Loucy (cell line): Measurements from ENCODE around the gene SRSF4.

ENCODE experiments used
- H2AFZ ChIP-seq: fragments of 200-600 bp; sonication (generic); 2 replicates; pipeline ENCODE4 v1.6.0; 2016; ENCODE audit warnings: antibody characterized with exemption, mild to moderate bottlenecking, low read length, moderate library complexity
- H3F3A ChIP-seq: fragments of 200-600 bp; 2 replicates; pipeline ENCODE4 v1.6.0; 2016; ENCODE audit warnings: antibody characterized with exemption, low read depth, mild to moderate bottlenecking
- H3K27me3 ChIP-seq: fragments of 200-600 bp; sonication (generic); 2 replicates; pipeline ENCODE4 v1.6.1; 2014; ENCODE audit warnings: low read length, mild to moderate bottlenecking; ENCODE audit not compliant: insufficient read depth, poor library complexity, severe bottlenecking
- H3K36me3 ChIP-seq: fragments of 200-600 bp; sonication (generic); 2 replicates; pipeline ENCODE4 v1.6.1; 2016; ENCODE audit warnings: low read length; ENCODE audit not compliant: insufficient read depth
- H3K4me1 ChIP-seq: fragments of 200-600 bp; sonication (generic); 2 replicates; pipeline ENCODE4 v1.5.1; 2014; ENCODE audit warnings: low read length, mild to moderate bottlenecking; ENCODE audit not compliant: insufficient read depth, poor library complexity, severe bottlenecking
- H3K4me2 ChIP-seq: fragments of 200-600 bp; sonication (generic); 2 replicates; pipeline ENCODE4 v1.6.0; 2014; ENCODE audit warnings: antibody characterized with exemption, low read length, low read depth, mild to moderate bottlenecking; ENCODE audit not compliant: poor library complexity, severe bottlenecking
- H3K4me3 ChIP-seq: fragments of 200-600 bp; sonication (generic); 2 replicates; pipeline ENCODE4 v1.5.1; 2014; ENCODE audit warnings: low read length, mild to moderate bottlenecking, mixed read lengths; ENCODE audit not compliant: poor library complexity, severe bottlenecking
- H3K79me2 ChIP-seq: fragments of 200-600 bp; sonication (generic); 2 replicates; pipeline ENCODE4 v1.6.1; 2014; ENCODE audit warnings: low read length; ENCODE audit not compliant: insufficient read depth
- H3K9ac ChIP-seq: fragments of 200-600 bp; sonication (generic); 2 replicates; pipeline ENCODE4 v1.6.0; 2014; ENCODE audit warnings: mild to moderate bottlenecking, low read depth, low read length, moderate library complexity; ENCODE audit not compliant: poor library complexity, severe bottlenecking
- H3K9me2 ChIP-seq: fragments of 200-600 bp; sonication (generic); replicated peaks from 2 replicates; pipeline ENCODE4 v1.6.1; 2016; ENCODE audit warnings: low read depth, low read length, mixed read lengths
- H3K9me3 ChIP-seq: fragments of 200-600 bp; sonication (generic); 2 replicates; pipeline ENCODE4 v1.6.1; 2014; ENCODE audit warnings: mild to moderate bottlenecking, antibody characterized with exemption, low read length, low read depth; ENCODE audit not compliant: insufficient read depth
- H4K20me1 ChIP-seq: fragments of 200-600 bp; sonication (generic); 2 replicates; pipeline ENCODE4 v1.6.0; 2014; ENCODE audit warnings: antibody characterized with exemption, low read length, mild to moderate bottlenecking; ENCODE audit not compliant: insufficient read depth, poor library complexity, severe bottlenecking
- EZH2phosphoT487 ChIP-seq: fragments of 200-600 bp; IDR thresholded peaks from 2 replicates; pipeline ENCODE4 v1.6.1; 2018; ENCODE audit warnings: antibody characterized with exemption, mild to moderate bottlenecking, moderate library complexity, borderline replicate concordance
- TF ChIP-seq, protein P1 (sequence below): fragments of 200-600 bp; sonication (generic); conservative IDR thresholded peaks from 2 replicates; pipeline ENCODE4 v1.5.1; 2014; ENCODE audit warnings: mild to moderate bottlenecking, antibody characterized with exemption, low read length

The SRSF4 gene

DNA sequence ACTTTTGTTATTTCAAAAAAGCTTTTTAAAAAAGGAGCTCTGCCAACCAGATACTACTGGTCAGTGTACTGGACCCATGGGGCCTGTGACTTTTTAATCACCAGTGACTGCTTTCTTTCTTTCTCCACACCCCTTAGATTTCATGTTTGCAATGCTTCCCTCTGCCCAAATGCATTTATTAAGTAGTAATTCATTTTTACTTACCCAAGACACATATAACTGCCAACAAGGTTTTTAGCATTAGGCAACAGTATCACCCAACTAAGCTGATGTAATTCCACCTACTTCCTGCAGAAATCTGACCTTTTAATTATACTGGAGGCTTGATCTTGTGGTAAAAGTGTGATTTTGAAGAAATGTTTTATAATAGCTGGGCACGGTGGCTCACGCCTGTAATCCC is 36.5 kb upstream of the SRSF4 start:
- TF ChIP-seq, protein P1, sequence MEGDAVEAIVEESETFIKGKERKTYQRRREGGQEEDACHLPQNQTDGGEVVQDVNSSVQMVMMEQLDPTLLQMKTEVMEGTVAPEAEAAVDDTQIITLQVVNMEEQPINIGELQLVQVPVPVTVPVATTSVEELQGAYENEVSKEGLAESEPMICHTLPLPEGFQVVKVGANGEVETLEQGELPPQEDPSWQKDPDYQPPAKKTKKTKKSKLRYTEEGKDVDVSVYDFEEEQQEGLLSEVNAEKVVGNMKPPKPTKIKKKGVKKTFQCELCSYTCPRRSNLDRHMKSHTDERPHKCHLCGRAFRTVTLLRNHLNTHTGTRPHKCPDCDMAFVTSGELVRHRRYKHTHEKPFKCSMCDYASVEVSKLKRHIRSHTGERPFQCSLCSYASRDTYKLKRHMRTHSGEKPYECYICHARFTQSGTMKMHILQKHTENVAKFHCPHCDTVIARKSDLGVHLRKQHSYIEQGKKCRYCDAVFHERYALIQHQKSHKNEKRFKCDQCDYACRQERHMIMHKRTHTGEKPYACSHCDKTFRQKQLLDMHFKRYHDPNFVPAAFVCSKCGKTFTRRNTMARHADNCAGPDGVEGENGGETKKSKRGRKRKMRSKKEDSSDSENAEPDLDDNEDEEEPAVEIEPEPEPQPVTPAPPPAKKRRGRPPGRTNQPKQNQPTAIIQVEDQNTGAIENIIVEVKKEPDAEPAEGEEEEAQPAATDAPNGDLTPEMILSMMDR: no peak
- TF ChIP-seq EZH2phosphoT487: no peak
- Histone ChIP-seq H3K9ac (no peak overlapping the region), H3K36me3 (no peaks in the 10 kb centered on the region)

DNA sequence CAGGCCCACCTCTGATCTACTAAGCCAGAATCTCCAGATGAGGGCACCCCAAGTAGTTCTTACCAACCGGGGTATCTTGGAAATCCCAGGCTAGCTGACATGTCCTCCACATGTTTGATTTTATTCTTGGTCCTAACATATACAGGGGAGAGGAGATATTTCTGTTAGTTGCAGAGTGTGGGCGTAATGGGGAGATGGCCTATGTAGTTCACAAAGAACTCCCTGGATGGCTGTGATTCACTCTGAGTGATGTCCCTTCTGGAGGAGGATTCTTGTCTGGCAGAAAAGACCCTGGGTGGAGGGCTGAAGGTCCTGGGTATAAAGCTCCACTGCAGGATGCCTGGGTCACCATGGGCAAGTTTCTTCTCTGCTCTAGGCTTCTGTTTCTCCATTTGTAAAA is 35.9 kb upstream of the SRSF4 start:
- no peak overlapping the region for H3K4me3 ChIP-seq
- no peak overlapping the region for H3K9ac ChIP-seq
- no peak for TF ChIP-seq EZH2phosphoT487
- TF ChIP-seq, protein P1: no peak
- no peaks in the 10 kb centered on the region for H3F3A ChIP-seq
- no peaks in the 10 kb centered on the region for H3K79me2 ChIP-seq
- H3K27me3 ChIP-seq: no peaks in the 10 kb centered on the region
- H3K4me2 ChIP-seq: no peak overlapping the region
- no peaks in the 10 kb centered on the region for H3K9me3 ChIP-seq
- H2AFZ ChIP-seq: no peak overlapping the region
- no peaks in the 10 kb centered on the region for H4K20me1 ChIP-seq
- H3K36me3 ChIP-seq: no peaks in the 10 kb centered on the region
- no peaks in the 10 kb centered on the region for H3K9me2 ChIP-seq
- no peaks in the 10 kb centered on the region for H3K4me1 ChIP-seq

More for the DNA sequence above, 36.5 kb upstream of the SRSF4 start:
- no peaks in the 10 kb centered on the region for H3K9me2 ChIP-seq
- H3K9me3 ChIP-seq: no peaks in the 10 kb centered on the region
- no peak overlapping the region for H3K4me3 ChIP-seq
- H3K79me2 ChIP-seq: no peaks in the 10 kb centered on the region
- H2AFZ ChIP-seq: no peak overlapping the region
- no peak overlapping the region for H3K4me2 ChIP-seq
- no peaks in the 10 kb centered on the region for H3F3A ChIP-seq
- H3K27me3 ChIP-seq: no peaks in the 10 kb centered on the region
- no peaks in the 10 kb centered on the region for H3K4me1 ChIP-seq
- no peaks in the 10 kb centered on the region for H4K20me1 ChIP-seq

DNA sequence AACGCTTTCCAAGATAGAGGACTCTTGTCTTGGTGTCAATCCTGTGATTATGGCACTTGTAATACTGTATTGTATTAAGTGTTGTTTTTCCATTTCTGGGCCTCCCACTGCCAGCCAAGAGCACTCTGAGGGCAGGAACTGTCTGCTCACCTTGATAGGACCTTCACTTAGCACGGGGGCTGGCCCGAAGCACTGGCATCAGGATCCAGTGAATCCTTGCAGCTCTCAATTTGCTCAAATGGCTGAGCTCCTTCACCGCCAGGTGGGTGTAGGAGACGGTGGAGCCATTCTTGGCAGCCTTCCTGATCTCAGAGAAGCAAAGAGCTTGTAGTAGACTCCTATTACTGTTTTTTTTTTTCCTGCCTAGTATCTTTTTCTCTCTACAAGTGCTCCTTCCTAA is 31.4 kb upstream of the SRSF4 start:
- no peaks in the 10 kb centered on the region for H3K36me3 ChIP-seq
- H3K9me3 ChIP-seq: no peaks in the 10 kb centered on the region
- H3K79me2 ChIP-seq: no peaks in the 10 kb centered on the region
- no peak overlapping the region for H3K4me2 ChIP-seq
- H2AFZ ChIP-seq: no peak overlapping the region
- no peaks in the 10 kb centered on the region for H4K20me1 ChIP-seq
- no peaks in the 10 kb centered on the region for H3F3A ChIP-seq
- TF ChIP-seq, protein P1: no peak
- no peak for TF ChIP-seq EZH2phosphoT487
- no peak overlapping the region for H3K4me3 ChIP-seq
- H3K4me1 ChIP-seq: no peaks in the 10 kb centered on the region
- no peaks in the 10 kb centered on the region for H3K27me3 ChIP-seq
- no peaks in the 10 kb centered on the region for H3K9me2 ChIP-seq
- no peak overlapping the region for H3K9ac ChIP-seq
